GM18909 (cell line): ENCODE data around the gene TBC1D3E.
"Not testable (repeated sequence)": the region's sequence is repeated elsewhere in the genome, so short reads cannot be mapped to it uniquely, and the experiment has no call there.

Source experiments
- ATAC-seq: cut with Tn5 transposase; IDR thresholded peaks from one replicate; pipeline ENCODE4 v1.9.1; 2021; ENCODE audit warnings: mild to moderate bottlenecking; ENCODE audit not compliant: unreplicated experiment, poor library complexity

TBC1D3E gene

GRCh38 chr17:38127651-38128050 lies at the start of gene TBC1D3E:
Gene TBC1D3E (plus strand): TSS chr17:38127951. CDS start chr17:38129496, 1,545 bp downstream.
- ATAC-seq: not testable (repeated sequence)

DNA sequence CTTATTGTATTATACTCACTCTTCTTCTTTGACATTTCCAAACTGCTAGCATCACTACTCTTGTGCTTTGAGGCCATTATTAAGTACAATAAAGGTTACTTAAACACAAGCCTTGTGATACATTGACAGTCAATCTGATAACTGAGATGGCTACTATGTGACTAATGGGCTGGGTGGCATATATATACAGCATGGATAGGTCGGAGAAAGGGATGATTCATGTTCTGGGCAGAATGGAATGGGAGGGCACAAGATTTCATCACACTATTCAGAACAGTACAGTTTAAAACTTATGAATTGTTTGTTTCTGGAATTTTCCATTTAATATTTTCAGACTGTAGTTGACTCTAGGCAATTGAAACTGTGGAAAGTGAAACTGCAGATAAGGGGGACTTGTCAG lies 40.4 kb upstream of the TBC1D3E start:
- not testable (repeated sequence) for ATAC-seq

DNA sequence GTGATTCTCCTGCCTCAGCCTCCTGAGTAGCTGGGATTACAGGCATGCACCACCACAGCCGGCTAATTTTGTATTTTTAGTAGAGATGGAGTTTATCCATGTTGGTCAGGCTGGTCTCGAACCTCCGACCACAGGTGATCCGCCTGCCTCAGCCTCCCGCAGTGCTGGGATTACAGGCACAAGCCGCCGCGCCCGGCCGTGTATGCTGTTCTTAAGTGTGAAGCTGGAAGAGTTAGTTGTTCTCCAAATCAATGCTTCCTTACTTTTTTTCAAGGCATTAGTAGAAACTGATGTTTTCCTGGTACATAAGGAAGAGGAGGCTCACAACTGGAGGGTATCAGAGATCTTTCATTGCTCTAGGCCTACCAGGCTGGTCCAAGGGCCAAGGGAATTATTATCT lies 39.6 kb upstream of the TBC1D3E start:
- ATAC-seq: not testable (repeated sequence)

DNA sequence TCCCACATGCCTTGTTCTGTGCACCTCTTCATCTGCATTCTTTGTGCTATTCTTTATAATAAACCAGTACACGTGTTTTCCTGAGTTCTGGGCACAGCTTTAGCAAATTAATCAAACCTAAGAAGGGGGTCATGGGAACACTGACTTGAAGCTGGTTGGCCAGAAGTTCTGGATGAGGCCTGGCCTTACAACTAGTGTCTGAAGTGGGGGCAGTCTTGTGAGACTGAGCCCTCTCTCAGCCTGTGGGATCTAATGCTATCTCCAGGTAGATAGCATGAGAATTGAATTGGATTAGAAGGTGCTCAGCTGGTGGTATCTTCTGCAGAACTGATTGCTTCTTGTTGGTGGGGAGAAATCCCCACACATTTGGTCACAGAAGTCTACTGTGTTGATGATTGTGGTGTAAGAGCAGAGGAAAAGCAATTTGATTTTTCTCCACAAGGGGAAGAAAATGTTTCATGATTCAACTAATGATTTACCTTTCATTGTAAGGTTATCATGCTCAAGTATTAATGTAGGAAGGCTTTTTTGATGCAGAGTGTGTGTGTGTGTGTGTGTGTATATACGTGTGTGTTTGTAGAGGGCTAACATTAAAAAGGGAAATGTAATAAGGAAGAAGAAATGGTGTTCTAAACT lies 33.6 kb upstream of the TBC1D3E start:
- ATAC-seq: not testable (repeated sequence)

DNA sequence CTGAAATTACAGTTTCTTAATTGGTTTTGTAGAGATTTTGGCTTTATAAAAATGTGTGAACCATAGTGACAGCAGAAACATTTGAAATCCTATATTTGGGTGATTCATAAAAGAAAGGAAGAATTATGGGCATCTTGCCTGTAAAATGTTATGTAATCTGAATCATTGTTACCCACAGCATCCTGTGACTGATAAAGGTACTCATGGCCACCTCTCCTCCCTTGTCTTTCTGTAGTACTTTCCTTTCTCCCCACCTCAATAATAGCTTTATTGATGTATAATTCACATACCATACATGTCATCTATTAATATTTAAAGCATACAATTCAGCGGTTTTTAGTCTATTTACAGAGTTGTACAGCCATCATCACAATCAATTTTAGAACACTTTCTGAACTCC lies 28.5 kb upstream of the TBC1D3E start:
- ATAC-seq: not testable (repeated sequence)

- ATAC-seq: not testable (repeated sequence)
These were observed 7.9 kb upstream of the TBC1D3E start for GRCh38 chr17:38119829-38120228.

DNA sequence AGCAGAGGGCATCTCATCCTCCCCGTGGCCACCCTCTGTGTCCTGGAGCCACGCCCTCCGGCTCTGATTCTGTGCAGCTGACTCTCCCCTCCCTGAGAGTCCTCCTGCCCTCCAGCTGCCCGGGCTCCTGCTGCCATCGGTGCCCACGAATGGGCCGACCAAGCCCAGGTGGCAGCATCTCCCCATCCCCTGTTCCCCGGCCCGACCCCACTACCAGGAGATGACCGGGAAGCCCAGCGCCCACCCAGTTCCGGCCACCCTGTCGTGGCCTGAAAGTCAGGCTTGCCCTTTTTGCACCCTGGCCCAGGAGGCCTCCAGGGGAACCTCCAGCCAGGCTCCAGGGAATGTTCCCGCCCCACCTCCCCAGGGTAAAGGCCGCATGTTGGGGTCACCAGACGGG lies 7.1 kb downstream of the TBC1D3E start:
- not testable (repeated sequence) for ATAC-seq
